DMS153 treated with DMSO at 0.1 percent for 48 hours (cell line): ENCODE results near the gene ZNF552.
"Not testable (repeated sequence)": the region's sequence is repeated elsewhere in the genome, so short reads cannot be mapped to it uniquely, and the experiment has no call there.

ENCODE experiments used
- DNase-seq: peaks from one replicate; lab custom pipeline; 2025; ENCODE audit not compliant: unreplicated experiment; lab: John Stamatoyannopoulos, UW

Gene ZNF552

DNA sequence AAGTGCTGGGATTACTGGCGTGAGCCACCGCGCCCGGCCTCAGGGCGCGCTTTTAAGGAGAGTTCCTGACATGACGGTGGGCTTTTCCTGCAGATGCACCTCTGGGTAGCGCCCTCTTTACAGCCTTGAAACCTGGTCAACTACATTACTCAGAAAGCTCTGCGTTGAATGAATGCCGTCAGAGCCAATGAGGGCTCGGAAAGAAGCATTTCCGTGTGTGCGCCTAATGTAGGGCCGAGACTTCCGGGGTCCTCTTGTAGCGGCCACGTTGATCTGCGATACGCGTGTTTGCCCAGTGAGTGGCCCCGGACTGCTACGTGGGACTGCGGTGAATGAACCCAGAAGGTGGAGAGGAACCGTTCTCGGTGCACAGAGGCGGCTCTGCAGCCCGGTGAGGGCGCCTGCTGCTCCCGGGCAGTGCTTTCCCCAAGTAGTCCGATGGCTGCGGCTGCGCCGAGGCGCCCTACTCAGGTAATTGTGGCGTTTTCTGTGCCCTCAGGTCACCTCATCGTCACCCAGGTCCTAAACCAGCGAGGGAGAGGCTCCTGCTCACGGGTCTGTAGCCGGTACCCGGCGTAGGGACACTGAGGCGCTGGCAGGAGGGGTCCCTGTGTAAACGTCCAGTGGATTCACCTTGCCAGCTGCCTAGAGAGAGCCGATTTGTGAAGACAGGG, 4.9 kb upstream of the ZNF552 start:
- peak; percentile 63 for DNase-seq

DNA sequence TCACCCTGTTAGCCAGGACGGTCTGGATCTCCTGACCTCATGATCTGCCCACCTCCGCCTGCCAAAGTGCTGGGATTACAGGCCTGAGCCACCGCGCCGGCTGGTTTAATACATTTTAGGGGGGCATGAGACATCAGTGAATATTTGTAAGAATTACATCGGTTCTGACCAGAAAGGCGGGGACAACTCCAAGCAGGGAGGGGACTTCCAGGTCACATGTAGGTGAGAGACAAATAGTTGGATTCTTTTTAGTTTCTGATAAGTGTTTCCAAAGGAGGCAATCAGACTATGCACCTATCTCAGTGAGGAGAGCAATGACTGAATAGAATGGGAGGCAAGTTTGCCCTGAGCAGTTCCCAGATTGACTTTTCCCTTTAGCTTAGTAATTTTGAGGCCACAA, 3.7 kb upstream of the ZNF552 start:
- no peak for DNase-seq

DNA sequence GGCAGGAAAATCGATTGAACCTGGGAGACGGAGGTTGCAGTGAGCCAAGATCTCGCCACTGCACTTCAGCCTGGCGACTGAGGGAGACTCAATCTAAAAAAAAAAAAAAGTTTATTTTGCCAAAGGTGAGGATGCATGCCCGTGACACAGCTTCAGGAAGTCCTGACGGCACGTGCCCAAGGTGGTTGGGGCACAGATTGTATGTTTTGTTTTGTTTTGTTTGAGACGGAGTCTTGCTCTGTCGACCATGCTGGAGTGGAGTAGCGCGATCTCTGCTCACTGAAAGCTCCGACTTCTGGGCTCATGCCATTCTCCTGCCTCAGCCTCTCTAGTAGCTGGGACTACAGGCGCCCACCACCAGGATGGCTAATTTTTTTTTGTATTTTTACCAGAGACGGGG, 3.3 kb upstream of the ZNF552 start:
- no peak for DNase-seq

DNA sequence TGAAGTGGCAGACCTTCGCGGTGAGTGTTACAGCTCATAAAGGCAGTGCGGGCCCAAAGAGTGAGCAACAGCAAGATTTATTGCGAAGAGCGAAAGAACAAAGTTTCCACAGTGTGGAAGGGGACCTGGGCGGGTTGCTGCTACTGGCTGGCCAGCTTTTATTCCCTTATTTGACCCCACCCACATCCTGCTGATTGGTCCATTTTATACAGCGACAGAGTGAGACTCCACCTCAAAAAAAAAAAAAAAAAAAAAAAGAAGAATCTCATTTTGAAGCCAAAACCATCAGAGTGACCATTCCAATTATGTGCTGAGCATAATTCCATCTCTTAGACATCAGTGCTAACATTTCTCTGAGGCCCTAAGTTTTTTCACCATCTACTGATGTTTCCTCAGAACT, 1.9 kb upstream of the ZNF552 start:
- no peak for DNase-seq

DNA sequence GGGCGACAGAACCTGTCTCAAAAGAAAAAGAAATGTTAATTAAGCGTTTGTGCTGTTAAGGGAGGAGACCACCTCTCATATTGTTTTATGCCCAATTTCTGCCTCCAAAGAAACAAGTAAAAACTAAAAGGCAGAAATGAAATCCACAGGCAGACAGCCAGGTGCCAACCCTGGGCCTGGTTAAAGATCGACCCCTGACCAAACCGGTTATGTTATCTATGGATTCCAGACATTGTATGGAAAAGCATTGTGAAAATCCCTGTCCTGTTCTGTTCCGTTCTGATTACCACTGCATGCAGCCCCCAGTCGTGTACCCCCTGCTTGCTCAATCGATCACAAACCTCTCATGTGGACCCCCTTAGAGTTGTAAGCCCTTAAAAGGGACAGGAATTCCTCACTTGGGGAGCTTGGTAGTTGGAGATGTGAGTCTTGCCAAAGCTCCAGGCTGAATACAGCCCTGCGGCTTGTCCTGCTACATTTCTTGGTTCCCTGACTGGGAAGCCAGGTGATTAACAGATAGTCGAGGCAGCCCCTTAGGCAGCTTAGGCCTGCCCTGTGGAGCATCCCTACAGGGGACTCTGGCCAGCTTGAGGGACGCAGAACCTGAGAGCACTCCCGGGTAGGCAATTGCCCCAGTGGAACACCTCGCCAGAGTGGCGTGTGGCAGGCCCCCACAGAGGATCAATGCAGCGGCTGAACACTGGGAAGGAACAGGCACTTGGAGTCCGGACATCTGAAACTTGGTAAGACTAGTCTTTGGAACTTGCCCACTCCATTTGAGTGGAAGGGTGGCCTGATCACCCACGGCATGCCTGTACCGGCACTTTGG, 748 bp upstream of the ZNF552 start:
- DNase-seq = no peak

DNA sequence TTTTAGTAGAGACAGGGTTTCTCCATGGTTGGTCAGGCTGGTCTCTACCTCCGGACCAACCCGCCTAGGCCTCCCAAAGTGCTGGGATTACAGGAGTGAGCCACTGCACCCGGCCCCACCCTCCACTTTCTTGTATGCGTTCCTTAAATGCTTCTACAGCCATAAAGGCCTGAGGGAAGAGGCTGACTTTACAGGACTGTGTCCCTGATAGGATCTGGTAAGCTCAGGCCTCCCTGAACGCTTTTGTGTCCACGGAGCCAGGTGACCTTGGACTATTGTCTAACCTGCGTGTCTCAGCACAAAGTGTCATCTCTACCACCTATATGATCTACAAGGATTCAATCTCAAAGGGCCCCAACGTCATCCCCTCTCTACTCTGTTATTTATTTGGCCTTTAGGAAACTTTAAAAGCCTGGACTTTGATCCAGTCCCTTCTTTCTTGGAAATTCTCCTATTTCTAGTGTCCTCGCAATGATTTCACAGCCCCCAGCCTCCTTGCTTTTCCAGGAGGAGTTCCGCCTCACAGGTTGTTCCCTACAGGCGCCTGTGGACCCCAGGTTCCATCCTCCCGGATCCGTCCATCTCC, 701 bp downstream of the ZNF552 start:
- DNase-seq = no peak

DNA sequence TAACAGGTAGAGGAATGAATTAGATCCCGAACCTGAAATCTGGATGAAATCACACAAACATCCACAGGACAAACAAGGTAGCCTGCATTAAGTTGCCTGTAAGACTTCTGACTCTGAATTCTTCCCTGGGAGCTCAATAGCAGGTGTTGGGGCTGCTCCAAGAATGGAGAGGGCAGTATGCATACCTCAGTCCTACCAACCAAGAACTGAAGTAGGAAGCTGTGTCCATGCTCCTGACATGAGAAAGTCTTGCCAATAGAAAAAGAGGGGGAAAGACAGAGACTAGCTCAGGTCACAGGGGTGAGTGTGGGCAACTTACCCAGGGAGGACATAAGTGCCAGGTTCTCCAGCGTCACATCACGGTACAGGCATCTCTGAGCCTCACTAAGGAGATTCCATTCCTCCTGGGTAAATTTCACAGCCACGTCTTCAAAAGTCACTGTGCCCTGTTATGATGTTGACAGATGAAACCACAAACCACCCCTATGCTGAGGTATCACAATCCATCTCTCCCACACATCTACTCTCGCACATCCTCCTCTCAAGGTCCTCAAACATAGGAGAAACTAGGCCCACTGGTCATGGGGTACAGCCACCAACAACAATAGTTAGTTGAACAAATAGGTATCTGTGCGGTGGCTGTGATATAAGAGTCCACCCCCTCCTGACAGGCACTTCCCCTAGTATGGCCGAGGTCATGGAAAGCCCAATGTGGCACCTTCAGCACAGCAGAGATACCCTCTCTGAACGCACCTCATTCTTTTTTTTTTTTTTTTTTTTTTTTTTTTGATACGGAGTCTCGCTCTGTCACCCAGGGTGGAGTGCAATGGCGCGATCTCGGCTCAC, 1.5 kb downstream of the ZNF552 start:
- DNase-seq = not testable (repeated sequence)

DNA sequence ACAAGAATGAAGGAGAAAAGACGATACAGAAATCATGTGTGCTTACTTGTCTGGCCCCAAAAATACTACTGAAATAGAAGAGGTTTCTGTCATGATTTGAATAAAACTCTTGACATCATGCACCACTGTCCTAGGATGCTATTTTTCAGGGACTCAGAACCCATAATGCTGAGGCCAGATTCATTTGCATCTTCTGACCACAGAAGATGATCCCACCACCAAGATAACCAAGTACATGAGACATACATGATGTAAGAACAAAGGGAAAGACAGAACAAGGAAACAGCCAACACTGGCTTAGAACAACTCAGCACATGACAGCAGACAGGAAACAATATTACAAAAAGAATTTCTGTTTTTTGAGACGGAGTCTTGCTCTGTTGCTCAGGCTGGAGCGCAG, 2.5 kb downstream of the ZNF552 start:
- no peak for DNase-seq

DNA sequence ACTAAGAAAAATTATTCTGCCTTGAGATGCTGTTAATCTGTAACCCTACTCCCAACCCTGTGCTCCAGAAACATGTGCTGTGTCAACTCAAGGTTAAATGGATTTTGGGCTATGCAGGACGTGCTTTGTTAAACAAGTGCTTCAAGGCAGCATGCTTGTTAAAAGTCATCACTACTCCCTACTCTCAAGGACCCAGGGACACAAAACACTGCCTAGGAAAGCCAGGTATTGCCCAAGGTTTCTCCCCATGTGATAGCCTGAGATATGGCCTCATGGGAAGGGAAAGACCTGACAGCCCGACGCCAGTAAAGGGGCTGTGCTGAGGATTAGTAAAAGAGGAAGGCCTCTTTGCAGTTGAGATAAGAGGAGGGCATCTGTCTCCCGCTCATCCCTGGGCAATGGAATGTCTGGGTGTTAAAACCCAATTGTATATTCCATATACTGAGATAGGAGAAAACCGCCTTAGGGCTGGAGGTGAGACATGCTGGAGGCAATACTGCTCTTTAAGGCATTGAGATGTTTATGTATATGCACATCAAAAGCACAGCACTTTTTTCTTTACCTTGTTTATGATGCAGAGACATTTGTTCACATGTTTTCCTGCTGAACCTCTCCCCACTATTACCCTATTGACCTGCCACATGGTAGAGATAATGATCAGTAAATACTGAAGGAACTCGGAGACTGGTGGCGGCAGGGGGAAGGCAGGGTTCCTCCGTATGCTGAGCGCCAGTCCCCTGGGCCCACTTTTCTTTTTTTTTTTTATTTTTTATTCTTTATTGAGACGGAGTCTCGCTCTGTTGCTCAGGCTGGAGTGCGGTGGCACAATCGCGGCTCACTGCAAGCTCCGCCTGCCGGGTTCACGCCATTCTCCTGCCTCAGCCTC, 4.1 kb downstream of the ZNF552 start:
- not testable (repeated sequence) for DNase-seq

DNA sequence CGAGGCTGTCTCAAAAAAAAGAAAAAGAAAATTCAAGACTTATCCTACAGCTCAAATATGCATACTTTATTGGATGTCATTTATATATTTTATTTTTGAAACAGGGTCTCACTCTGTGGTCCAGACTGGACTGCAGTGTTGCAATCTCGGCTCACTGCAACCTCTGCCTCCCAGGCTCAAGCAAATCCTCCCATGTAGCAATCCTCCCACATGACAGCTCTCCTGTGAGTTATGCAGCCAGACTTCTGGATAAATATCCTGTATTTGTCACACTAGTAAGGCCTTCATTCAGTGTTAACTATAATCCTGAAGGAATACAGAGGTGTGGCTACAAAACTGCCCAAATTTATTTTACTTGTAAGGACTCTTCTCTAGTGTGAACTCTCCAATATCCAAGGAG, 7.2 kb downstream of the ZNF552 start:
- no peak for DNase-seq

DNA sequence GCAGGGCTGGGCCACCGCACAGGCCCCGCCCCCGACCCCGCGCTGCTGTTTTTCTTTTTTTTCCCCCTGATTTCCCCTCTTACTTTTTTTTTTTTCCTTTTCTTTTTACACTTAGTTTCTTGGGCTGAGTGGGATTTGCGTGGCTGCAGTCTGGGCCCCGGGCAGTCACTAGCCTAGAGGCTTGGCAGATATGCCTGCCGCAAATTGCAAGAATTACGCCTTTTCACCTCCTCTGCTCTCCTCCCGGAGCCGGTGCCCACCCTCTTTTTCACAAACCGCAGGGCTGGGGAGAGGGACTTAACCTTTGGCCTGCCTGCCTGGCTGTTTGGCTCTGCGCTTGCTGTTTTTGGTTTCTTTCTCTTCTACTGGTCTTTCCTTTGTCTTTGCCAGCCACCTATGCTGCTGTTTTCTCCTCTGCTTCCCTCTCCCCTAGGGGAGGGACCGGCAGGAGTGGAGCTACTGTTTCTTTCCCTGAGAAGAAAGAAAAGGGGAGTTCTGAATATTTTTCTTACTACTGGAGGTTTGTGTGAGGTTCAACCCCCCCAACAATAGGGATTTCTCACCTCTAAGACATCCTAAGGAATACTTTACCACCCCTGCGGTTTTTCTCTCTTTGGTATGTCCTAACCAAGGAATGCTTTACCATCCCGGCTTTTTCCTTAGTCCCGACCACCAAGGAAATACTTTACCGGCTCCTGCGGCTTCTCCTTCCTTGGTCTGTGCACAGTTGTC, 11.0 kb downstream of the ZNF552 start:
- peak; percentile 2 for DNase-seq

DNA sequence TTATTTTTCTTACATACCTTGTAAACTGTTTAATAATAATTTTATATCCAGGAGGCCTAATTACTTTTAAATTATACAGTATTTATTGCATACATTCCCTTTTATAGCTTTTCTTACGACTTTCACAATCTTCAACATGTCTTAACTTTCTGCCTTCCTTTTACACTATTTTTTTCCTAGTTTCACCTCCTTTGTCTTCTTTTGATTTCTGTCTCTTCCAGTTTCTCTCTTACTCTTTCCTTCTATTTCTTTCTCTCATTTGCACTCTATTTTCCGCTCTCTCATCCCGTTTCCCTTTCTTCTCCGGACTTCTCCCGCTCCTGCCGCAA, 11.5 kb downstream of the ZNF552 start:
- DNase-seq = no peak

DNA sequence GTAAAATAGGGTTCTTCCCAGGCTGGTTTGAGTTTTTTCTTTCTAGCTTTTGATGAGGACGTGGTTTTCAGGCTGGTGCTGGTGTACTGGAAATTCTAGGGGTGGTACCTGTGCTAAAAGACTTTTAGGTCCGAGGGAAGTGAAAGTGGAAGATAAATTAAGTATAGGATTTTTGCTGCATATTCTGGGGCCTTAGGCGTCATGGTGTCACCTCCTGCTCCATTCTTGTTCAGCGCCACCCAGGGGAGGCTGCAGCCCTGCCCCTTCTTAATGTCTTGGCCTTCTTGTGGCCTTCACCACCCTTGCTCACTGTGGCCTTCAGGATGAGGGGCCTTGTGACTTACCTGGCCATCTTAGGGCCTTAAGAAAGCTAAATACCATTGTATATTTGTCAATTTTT, 12.4 kb downstream of the ZNF552 start:
- DNase-seq = no peak

DNA sequence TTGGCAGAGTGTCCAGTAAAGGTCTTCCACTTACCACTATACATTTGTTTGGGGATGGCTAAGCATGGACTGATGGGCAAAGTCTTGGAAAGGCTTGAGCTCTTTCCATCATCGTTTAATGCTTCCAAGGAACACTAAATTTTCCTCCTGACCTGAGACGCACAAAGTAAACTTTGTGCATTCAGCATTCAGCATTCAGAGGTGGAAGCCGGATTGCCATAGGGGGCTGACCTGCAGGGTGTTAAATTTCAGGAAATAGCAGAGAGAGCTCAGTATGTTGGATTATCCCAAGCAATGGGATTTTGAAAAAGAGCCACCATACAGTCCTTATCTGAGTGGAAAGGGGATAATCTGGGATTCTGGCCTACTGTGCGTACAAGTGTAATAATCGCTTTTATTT, 14.0 kb downstream of the ZNF552 start:
- DNase-seq = no peak

DNA sequence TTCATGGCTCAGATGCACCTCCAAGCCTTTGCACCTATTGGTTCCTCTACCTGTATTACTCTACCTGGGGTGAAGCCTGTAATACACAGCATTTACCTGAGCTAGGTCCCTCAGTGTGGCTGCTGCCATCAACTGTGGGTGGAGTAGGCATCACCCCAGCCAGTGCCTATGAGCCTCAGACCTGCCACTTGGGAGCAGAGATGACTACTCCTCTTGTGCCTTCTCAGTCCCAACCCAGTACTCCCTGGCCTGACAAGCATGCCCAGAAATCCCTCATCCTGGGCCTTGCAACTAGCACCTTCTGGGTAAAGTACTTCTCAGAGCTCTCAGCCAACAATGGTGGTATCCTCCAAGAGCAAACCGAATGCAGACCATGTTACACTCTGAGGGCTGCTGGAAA, 18.1 kb downstream of the ZNF552 start:
- DNase-seq = not testable (repeated sequence)

DNA sequence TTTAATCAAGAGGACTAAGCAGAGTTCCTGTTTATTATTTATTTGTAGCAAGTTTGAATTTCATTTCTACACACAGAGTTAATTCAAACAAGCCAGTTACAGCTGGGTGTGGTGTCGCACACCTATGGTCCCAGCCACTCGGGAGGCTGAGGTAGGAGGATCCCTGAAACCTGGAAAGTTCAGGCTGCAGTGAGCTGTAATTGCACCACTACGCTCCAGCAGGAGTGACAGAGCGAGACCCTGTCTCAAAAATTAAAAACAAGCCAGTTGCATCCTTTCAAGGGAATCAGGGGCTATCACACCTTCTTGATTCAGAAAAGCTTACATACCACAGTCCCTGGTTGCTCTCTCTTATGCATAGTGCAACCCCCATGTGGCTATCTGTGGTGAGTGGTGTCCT, 25.4 kb downstream of the ZNF552 start:
- DNase-seq = no peak

DNA sequence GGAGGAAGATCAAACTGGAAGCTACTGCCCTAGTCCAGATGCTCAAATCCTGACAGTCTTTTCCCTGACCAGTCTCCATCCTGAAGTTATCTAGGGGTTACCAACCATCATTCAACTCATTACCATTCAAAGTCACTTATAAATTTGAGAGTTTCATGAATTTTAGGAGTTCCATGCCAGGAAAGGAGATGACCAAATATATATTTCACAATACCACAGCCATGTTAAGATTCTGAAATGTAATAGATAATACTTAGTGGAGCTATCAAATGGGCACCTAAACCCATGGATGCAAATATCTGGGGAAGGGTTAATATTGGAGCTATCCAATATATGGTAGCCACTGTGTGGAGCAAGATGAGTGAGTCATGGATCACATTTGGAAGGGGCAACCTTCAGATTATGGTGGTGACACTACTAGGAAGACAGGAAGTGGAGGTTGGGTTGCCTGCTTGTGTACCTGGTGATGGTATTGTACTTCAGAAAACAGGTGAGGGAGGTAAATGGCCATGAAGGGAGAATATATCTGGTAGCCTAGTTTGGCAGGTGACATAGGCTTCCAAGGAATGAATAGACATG, 26.5 kb downstream of the ZNF552 start:
- no peak for DNase-seq

DNA sequence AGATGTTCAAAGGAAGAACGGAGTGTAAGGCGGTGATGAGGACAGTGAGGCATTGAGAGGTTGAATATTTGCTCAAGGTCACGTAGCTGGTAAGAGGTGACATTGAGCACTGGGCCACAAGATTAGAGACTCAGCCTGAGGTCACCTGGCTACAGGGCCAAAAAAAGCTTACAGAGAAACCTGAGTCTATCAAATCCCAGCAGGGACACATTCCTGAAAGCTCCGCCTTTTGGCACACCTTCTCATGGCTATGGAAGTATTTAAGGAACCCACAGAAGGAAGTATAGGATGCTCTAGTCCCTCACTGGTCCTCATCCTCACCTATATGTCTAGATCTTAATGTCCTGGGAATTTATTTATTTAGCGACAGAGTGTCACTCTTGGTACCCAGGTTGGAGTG, 27.8 kb downstream of the ZNF552 start:
- no peak for DNase-seq

DNA sequence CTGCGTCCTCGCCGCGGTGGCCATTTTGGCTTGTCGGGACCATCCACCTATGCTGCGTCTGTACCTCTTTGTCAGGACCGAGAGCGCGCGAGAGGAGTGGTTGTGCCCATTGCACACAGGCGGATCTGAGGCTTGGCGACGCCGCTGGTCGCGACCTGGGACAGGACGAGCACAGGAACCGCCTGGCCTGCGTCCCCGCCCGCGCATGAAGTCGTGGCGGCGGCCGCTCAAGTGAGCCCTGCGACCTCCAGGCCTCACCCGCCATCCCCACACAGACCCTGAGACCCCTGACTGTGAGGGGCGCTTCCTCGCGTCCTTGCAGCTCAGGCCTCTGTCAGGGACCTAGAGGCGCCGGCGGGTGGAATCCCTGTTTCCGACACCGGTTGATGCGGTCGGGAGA, 28.4 kb downstream of the ZNF552 start:
- DNase-seq = no peak
